SK-N-MC (cell line): ENCODE results near the gene METRN.

Source experiments
- DNase-seq: peaks from one replicate; pipeline ENCODE4 v3.0.0-alpha.2; 2011; ENCODE audit warnings: low read depth, low spot score
- H3K27ac ChIP-seq: fragments of 200-600 bp; sonication (generic); 2 replicates; pipeline ENCODE4 v1.5.1; 2016; ENCODE audit warnings: mixed run types
- H3K36me3 ChIP-seq: fragments of 200-600 bp; sonication (generic); 2 replicates; pipeline ENCODE4 v1.6.1; 2017; ENCODE audit warnings: antibody characterized with exemption, low read length, mixed read lengths; ENCODE audit not compliant: insufficient read depth
- H3K4me3 ChIP-seq: fragments of 200-600 bp; sonication (generic); 2 replicates; pipeline ENCODE4 v1.5.1; 2016
- H3K9ac ChIP-seq: fragments of 200-600 bp; sonication (generic); 2 replicates; pipeline ENCODE4 v1.8.0; 2017; ENCODE audit warnings: mixed run types, mixed read lengths; ENCODE audit not compliant: insufficient read length
- H3K9me3 ChIP-seq: fragments of 200-600 bp; sonication (generic); 2 replicates; pipeline ENCODE4 v1.6.1; 2017; ENCODE audit warnings: low read depth, mild to moderate bottlenecking, antibody characterized with exemption, low read length, moderate library complexity, mixed read lengths
- EZH2 ChIP-seq: fragments of 200-600 bp; sonication (generic); IDR thresholded peaks from one replicate; pipeline ENCODE4 v1.6.1; 2017; ENCODE audit warnings: antibody characterized with exemption
- FOXP2 ChIP-seq: optimal IDR thresholded peaks from 2 replicates; pipeline ENCODE3; 2011; ENCODE audit warnings: mild to moderate bottlenecking, moderate library complexity; ENCODE audit not compliant: insufficient read depth; ENCODE audit errors: extremely low read length, control extremely low read depth
- POLR2AphosphoS5 ChIP-seq: IDR thresholded peaks from 2 replicates; pipeline ENCODE4 v1.6.1; 2012; ENCODE audit warnings: mild to moderate bottlenecking, low read depth, low read length, borderline replicate concordance

The METRN gene

DNA sequence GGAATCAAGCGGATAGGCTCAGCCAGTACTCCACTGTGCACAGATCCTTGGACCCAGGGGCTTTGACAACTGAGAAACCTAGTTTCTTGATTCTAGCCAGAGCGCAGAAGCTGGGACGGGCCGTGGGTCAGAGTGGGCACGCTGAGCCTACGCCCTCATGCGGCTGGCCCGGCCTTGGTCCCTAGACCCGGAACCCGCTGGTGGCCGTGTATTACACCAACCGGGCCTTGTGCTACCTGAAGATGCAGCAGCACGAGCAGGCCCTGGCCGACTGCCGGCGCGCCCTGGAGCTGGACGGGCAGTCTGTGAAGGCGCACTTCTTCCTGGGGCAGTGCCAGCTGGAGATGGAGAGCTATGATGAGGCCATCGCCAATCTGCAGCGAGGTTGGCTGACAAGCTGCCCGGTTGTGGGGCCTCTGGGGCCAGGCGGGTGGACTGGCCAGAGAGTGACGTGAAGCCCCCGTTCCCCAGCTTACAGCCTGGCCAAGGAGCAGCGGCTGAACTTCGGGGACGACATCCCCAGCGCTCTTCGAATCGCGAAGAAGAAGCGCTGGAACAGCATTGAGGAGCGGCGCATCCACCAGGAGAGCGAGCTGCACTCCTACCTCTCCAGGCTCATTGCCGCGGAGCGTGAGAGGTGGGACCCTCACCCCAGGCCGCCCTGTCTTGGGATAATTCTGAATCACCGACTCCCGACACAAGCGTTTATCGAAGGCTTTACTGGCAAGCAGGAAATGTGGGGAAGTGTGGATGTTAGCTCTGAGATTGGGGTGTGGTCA lies 33.8 kb upstream of the METRN start:
- Histone ChIP-seq H3K36me3 (peaks cover 22% of the 10 kb centered on the region), H3K9me3 (no peaks in the 10 kb centered on the region), H3K27ac (peak overlapping the region; percentile 75), H3K4me3 (peak overlapping the region; percentile 91), H3K9ac (peak overlapping the region; percentile 91)
- DNase-seq, result no peak
- TF ChIP-seq POLR2AphosphoS5 (no peak), FOXP2 (no peak), EZH2 (no peak)

DNA sequence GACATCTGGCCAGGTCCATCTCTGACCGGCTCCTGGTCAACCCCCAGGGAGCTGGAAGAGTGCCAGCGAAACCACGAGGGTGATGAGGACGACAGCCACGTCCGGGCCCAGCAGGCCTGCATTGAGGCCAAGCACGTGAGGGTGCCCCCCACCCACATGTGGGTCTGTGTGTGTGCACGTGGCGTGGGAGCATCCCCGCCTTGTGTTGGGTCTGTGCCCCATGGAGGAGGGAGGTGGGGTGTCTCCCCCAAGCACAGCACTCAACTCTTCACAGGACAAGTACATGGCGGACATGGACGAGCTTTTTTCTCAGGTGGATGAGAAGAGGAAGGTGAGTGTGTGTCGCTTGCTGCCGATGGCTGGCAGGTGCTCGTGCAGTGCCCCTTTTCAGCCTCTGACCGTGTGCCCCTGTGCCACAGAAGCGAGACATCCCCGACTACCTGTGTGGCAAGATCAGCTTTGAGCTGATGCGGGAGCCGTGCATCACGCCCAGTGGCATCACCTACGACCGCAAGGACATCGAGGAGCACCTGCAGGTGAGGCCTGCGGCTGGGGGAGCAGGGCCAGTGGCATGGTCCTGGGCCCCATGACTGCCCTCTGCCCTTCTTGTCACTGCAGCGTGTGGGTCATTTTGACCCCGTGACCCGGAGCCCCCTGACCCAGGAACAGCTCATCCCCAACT lies 33.0 kb upstream of the METRN start:
- Histone ChIP-seq H3K27ac (no peak overlapping the region), H3K4me3 (peak overlapping the region; percentile 91), H3K9me3 (no peaks in the 10 kb centered on the region), H3K9ac (peak overlapping the region; percentile 91), H3K36me3 (peaks cover 22% of the 10 kb centered on the region)
- no peak for DNase-seq
- TF ChIP-seq EZH2, result no peak
- peak; percentile 60 for TF ChIP-seq POLR2AphosphoS5

DNA sequence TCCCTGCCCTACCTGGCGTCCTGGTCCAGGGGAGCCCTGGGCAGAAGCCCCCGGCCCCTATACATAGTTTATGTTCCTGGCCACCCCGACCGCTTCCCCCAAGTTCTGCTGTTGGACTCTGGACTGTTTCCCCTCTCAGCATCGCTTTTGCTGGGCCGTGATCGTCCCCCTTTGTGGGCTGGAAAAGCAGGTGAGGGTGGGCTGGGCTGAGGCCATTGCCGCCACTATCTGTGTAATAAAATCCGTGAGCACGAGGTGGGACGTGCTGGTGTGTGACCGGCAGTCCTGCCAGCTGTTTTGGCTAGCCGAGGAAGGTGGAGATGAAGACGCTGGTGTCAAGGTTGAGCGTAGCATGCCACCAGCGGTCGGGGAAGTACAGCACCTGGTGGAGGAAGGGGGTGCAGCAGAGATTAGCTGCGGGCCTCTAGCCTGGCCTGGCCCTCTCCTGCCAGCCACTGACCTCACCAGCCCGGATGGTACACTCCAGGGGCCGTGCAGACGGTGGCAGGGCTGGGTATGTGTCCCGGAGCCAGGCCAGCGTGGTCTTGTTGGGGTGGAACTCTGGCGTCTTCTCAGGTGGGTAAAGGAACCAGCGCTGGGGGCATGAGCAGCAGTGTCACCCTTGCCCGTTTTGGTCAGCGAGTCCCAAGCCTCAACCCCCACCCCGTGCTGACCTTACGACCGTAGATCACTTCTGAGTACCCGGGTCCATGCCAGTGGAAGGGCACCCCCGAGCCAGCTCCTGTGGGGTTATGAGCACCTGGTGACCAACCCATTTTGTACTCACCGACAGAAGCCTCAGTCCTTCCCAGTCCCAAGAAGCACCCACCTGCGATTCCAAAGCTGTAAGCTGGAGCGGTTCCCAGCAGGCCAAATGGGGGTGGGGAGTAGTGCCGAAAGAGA lies 32.2 kb upstream of the METRN start:
- peaks cover 22% of the 10 kb centered on the region for H3K36me3 ChIP-seq
- DNase-seq, result no peak
- TF ChIP-seq FOXP2 (no peak), POLR2AphosphoS5 (peak; percentile 54; the same call in 1 of the 2 replicates)
- peak overlapping the region; percentile 88 for H3K4me3 ChIP-seq
- H3K9ac ChIP-seq, result no peak overlapping the region
- no peak overlapping the region for H3K27ac ChIP-seq
- no peaks in the 10 kb centered on the region for H3K9me3 ChIP-seq

DNA sequence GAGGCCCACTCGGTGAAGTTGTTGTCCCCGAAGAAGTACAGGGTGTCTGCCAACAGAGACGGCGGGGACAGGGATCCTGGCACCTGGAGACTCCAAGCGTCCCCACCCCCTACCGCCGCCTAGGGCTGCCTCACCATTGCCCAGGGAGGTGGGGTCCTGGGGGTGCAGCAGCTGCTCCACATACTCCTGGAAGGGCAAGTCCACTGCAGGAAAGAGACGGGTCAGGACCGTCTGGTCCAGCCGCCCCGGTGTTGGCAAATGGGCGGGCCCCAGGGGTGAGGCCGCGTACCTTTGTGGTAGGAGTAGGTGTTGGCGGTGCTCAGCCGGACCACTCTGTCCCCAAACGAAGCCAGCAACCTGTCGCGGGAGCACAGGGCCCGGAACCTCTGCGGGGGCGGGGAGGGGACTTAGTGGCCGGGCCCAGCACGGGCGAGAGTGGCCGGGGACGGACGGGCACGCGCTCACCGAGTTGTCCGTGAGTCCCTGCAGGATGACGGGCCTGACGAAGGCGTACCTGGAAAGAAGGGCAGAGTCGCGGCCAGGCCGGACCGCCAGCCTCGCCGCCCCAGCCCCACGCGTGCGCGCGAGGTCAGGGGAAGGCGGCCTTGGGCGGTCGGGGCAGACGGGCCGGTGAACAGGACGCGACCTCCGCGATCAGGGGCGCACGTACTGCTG lies 31.4 kb upstream of the METRN start:
- Histone ChIP-seq H3K4me3 (peak overlapping the region; percentile 88), H3K9ac (peak overlapping the region; percentile 82), H3K36me3 (peaks cover 22% of the 10 kb centered on the region), H3K27ac (peak overlapping the region; percentile 50; the same call in 1 of the 2 replicates), H3K9me3 (no peaks in the 10 kb centered on the region)
- no peak for DNase-seq
- TF ChIP-seq EZH2 (no peak), POLR2AphosphoS5 (no peak), FOXP2 (no peak)

DNA sequence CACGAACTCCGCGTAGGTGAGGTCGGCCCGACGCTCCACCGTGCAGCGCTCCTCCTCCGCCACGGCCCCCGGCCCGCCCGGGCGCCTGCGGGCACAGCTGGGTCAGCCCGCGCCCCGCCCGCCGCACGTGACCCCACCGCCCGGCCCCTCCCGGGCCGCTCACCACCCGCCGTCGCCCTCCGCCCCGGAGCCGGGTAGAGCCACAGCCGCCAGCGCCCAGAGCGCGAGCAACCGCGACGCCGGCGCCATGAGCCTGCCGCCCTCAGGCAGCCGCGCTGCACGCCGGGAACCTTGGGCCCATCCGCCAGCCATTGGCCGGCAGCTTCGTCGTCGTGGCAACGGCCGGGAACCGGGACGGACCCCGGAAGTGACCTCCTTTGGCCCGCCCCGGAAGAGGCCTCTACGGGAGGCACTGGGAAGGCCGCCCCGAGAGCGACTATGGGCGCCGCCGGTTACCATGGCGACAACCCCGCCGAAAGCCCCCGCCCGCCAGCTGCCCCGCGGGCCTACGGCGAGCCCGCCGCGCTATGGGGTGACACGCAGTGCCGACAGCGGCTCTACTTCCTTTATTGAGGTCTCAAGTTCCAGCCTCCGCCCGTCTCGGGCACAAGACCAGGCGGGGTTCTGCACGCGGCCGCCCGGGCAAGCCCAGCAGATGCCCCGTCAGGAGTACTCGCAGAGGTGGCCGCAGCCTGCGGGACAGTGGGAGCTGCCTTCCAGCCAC lies 30.7 kb upstream of the METRN start, which contains the start of gene JMJD8:
JMJD8 (minus strand) TSS at position 264 of the 724 bp plus-strand sequence; CDS start at position 249, 15 bp downstream.
- Histone ChIP-seq H3K9ac (peak within 1 kb of the TSS; percentile 82), H3K36me3 (peaks cover 22% of the 10 kb centered on the region), H3K27ac (peak within 1 kb of the TSS; percentile 50), H3K4me3 (peak within 1 kb of the TSS; percentile 88), H3K9me3 (no peaks in the 10 kb centered on the region)
- DNase-seq, result peak; percentile 51
- TF ChIP-seq EZH2 (no peak), POLR2AphosphoS5 (peak; percentile 93)

DNA sequence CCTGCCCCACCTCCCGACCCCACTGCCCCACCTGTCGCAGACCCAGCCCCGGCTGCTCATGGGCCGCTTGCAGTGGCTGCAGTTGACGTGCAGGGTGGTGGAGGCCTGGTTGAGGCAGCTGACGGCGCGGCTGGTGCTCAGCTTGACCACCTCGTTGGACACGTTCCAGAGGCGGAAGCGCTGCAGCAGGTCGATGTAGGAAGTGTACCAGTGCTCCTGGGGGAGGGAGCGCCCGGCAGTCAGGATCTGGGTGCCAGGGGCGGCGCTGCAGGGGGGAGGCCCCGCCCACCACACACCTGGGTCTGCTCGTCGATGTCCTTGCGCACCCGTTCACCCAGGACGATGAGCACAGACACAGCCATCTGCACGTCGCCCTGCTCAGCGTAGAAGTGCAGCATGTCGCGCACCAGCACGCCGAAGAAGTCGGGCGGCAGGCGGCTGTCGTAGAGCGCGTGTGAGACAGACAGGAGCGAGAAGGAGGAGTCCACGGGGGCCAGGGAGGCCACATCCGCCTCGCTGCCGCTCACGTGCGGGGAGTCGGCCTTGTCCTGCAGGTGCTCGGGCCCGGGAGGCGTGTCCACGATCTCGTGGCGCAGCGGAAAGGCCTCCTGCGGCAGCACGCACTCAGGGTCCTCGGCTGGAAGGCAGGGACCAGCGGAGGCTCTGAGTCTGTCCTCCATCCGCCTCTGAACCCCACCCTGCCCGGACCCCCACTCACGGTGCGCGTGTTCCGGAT lies 29.8 kb upstream of the METRN start:
- no peaks in the 10 kb centered on the region for H3K9me3 ChIP-seq
- no peak for DNase-seq
- H3K9ac ChIP-seq, result no peak overlapping the region
- H3K4me3 ChIP-seq, result no peak overlapping the region
- no peak for TF ChIP-seq POLR2AphosphoS5
- TF ChIP-seq EZH2, result no peak
- no peak for TF ChIP-seq FOXP2
- peaks cover 22% of the 10 kb centered on the region for H3K36me3 ChIP-seq
- no peak overlapping the region for H3K27ac ChIP-seq

DNA sequence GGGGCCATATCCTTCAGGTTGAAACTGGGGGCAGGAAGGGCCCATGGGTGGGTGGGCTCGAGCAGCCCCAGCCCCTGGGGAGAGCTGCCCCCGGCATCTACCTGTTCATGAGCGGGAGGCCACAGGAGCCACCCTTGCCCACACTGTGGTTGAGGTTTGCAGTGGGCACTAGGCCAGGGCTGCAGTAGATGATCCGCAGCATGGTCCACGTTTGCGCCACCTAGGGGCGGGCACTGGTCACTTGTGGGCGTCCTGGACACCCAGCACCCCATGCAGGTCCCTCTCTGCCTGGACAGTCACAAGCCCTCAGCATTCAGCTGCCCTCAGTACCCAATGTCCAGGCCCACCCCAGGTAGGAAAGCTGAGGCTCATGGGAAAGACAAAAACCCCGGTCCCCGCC lies 29.0 kb upstream of the METRN start:
- Histone ChIP-seq H3K4me3 (no peak overlapping the region), H3K9me3 (no peaks in the 10 kb centered on the region), H3K9ac (no peak overlapping the region), H3K36me3 (peaks cover 22% of the 10 kb centered on the region), H3K27ac (no peak overlapping the region)
- no peak for TF ChIP-seq POLR2AphosphoS5
- no peak for TF ChIP-seq EZH2
- no peak for TF ChIP-seq FOXP2
- no peak for DNase-seq
